HK-2 (cell line): ENCODE data around the gene TBC1D20.
"Not testable (repeated sequence)": the region's sequence is repeated elsewhere in the genome, so short reads cannot be mapped to it uniquely, and the experiment has no call there.

Experiments used
- DNase-seq: peaks from one replicate; pipeline ENCODE4 v3.0.0-alpha.2; 2018; ENCODE audit not compliant: unreplicated experiment

TBC1D20 gene

GRCh38 chr20:462199-462991, at the start of gene TBC1D20:
TSS of gene TBC1D20 (minus strand) at chr20:462533. CDS start at chr20:462405, 128 bp downstream.
- peak; percentile 89 for DNase-seq

DNA sequence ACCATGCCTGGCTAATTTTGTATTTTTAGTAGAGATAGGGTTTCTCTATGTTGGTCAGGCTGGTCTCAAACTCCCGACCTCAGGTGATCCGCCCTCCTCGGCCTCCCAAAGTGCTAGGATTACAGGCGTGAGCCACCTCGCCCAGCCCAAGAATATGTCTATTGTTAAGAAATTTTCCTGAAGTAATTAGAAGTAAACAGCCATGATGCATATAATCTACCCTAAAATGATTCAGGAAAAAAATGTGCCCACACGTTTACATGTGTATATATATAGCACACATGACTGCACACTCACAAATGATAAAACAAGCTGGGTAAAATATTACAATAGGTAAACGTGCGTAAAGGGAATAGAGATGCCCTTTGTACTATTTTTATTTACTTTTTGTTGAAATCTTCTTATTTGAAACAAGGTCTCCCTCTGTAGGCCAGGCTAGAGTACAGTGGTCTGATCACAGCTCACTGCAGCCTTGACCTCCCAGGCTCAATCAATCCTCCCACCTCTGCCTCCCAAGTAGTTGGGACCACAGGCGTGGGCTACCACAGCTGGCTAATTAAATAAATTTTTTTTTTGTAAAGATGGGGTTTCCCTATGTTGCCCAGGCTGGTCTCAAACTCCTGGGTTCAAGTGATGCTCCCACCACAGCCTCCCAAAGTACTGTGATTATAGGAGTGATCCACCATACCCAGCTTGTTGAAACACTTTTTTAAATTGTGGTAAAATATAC, 48.2 kb upstream of the TBC1D20 start:
- DNase-seq = not testable (repeated sequence)

DNA sequence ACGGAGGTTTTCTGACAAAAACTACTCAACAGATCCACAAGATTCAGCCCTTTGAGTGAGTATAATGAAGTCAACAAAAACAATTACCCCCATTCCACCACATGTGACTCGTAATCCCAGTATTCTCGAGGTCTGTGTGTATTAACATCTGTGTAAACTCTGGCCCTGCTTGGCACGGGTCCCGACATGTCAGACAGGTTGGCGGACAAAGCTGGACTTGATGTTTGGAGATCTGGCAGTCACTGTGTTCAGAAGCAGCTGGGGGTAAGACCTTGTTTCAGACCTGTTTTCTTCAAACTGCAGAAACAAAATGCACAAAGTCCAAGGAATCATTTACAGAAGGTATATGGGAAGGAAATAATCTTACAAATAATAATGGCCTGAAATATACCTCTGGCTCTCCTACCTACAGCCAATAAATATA, 46.0 kb upstream of the TBC1D20 start:
- DNase-seq = not testable (repeated sequence)

GRCh38 chr20:507761-508332, 45.5 kb upstream of the TBC1D20 start:
- no peak for DNase-seq

DNA sequence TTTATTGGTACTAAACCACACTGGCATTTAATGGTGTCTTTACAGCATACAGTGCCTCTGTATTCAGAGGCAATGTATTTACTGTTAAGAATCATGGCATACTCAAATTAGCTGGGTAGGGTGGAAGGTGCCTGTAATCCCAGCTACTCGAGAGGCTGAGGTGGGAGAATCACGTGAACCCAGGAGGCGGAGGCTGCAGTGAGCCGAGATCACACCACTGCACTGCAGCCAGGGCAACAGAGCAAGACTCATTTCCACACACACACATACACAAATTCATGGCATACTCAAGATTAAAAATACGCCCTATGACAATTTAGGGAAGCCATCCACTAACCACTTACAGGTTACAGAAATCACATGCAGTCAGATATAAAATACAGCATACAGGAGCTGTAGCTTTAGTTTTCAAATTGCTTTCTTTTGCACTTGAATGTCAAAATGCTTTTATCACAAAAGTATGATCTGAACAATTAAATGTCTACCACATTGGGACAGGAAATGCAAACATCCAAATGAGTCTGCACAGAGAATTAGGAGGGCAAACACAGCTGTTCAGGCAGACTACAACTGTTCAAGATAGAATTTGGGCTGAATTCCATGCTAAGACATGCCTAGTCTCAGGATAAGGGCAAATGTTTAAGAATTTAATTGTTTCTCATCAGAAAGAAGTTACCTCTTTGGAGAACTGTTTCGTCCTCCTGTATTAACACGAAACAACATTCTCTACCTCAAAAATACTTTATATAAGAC, 44.8 kb upstream of the TBC1D20 start:
- DNase-seq = no peak

GRCh38 chr20:504632-505075, 42.3 kb upstream of the TBC1D20 start:
- DNase-seq = no peak

DNA sequence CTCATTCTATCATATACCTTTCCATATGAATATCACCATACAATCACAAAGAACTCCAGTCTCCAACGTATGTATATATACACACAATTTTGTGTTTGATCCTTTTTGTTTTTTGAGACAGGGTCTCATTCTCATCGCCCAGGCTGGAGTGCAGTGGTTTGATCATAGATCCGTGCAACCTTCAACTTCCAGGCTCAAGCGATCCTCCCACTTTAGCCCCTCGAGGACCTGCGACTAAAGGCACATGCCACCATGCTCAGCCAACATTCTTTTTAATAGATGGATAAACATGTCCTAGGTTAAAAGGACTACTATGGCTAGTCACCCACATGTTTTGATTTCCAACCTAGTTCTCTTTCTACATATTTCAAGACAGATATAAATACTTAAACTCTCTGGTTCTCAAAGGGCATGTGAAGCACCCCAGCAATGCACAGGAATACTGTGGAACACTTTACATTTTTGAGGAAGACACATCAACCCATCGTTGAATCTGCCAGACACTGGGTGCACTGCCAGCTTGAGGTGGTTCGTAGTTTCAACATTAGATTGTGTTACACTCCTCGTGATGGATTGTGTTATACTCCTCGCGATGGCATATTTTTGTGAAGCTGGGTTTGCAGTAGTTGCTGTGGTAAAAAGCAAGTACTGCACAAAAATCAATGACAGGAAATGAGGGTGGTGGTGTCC, 40.9 kb upstream of the TBC1D20 start:
- no peak for DNase-seq

- no peak for DNase-seq
Observed at GRCh38 chr20:497979-498378, 35.6 kb upstream of the TBC1D20 start.

DNA sequence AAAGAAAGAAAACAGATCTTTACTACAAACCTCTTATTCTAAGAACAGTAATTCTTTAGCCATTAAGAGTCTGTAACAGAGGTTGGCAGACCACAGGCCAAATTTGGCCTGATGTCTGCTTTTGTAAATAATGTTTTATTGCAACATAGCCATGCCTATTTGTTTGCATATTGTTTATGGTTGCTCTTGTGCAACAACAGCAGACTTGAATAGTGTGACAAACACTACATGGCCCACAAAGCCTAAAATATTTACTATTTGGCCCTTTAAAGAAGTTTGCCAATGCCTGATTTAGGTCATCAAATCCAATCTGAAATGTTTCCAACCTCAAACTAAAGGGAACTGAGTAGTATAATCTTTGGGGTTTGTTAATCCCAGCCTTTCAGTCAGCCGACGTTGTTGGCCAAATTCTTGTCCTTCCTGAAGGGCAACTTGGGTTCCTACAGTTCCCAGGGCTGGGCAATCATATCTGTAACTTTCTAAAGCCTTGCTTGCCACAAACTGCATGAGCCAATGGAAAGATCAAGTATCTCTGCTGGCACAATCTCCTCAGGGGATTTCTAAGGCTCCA, 33.9 kb upstream of the TBC1D20 start:
- DNase-seq = no peak

- no peak for DNase-seq
Observed at GRCh38 chr20:492159-492558, 29.8 kb upstream of the TBC1D20 start.

- no peak for DNase-seq
Observed at GRCh38 chr20:487655-488054, 25.3 kb upstream of the TBC1D20 start.

DNA sequence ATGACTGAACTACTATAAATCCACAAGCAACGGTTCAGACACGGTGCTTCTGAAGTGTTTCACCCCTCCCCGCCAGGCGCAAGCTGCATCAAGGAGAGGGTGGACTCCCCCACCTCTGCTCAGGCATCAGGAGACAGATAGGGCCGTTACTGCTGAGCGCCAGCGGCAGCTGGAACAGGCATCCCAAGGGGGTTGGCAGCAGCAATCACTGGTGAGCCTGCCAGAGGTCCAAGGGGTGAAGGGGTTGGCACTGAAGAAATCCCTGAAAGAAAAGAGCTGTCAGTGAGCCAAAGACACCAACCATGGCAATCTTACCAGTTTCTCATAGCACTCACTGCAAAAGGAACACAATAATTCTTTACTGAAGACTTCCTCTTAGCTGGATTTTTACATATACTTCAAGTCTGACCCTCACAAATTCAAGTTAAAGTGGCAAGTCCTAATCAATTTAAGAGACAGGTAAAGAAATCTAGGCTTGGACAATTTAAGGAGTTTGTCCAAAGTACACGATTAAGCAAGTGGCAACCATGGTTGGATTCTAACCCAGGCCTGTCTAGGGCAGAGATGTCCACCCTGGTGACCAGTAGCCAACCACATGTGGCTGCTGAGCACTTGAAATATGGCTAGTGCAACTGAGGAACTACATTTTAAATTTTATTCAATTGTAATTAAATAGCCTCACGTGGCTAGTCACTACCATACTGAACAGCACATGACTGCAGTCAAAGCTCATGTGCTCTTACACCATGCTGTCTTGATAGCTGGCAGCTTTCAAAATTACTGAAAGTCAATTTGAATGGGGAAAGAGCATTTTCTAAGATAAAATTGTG, 21.7 kb upstream of the TBC1D20 start:
- DNase-seq = no peak

DNA sequence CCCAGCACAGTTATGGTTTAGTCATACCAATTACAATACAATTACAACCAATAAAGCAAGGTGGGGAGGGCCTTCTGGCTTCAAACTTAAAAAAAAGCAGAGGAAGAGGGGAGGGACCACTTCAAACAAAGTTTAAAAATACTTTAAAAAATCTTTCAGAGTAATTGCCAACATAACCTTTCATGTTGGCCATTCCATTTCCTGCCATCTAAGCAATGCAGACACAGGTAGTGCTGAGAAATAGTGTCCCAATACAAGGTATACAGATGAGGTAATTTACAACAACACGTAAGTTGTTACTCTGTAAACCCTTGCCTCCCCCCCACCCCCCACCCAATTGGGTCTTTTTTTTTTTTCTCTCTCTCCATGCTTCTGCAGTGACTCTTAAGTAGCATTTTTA, 18.8 kb upstream of the TBC1D20 start:
- no peak for DNase-seq

DNA sequence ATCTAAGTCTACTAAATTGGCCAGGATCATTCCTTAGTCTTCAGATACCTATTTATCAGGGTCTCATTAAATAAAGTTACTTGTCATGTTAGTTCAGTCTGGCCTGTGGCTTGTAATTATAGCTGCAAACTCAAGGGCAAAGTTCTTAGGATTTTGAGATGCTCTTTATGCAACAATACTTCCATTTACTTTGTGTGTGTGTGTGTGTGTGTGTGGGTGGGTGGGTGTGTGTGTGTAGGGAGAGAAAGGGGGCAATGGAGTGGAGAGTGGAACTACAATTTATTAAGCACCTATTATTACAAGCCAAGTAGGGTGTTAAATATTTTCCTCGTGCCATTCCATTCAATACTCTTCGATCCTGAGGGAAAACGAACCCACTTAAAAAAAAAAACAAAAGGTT, 17.7 kb upstream of the TBC1D20 start:
- DNase-seq = no peak

- no peak for DNase-seq
Observed at GRCh38 chr20:479487-479886, 17.2 kb upstream of the TBC1D20 start.

GRCh38 chr20:478949-479429, 16.7 kb upstream of the TBC1D20 start:
- DNase-seq = no peak

DNA sequence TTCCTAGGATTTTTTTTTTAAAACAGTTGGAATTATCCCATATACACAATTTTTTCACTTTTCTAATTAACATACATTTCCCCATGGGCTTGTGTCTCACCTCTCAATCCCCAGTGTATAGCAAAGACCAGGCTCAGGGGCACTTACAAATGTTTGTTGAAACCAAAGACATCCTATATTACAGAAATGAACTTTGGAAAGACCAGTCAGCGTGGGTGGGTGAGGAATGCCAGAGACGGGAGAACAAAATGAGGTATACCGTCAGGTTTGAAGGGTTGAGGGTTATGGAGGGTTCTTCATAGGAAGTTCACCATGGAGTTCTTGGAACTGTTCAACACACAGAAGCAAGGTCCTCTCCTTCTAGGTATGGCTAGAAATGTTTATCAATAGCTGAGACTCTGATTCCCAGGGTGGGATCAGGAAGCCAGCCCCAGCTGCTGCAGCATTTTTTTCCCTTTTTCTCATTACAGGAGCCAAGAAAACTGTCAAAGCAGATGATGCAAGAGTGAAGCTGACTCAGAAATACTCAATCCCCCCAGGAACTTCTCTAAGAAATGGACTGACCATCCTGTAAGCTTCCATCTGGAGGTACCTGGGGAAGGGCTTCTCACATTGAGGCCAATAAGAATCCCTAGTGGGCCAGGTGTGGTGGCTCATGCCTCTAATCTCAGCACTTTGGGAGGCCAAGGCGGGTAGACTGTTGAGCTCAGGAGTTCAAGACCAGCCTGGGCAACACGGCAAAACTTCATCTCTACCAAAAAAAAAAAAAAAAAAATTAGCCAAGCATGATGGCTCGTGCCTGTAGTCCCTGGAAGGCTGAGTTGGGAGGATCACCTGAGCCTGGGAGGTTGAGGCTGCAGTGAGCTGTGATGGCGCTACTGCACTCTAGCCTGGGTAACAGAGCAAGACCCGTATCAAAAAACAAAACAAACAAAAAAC, 15.9 kb upstream of the TBC1D20 start:
- DNase-seq = no peak

DNA sequence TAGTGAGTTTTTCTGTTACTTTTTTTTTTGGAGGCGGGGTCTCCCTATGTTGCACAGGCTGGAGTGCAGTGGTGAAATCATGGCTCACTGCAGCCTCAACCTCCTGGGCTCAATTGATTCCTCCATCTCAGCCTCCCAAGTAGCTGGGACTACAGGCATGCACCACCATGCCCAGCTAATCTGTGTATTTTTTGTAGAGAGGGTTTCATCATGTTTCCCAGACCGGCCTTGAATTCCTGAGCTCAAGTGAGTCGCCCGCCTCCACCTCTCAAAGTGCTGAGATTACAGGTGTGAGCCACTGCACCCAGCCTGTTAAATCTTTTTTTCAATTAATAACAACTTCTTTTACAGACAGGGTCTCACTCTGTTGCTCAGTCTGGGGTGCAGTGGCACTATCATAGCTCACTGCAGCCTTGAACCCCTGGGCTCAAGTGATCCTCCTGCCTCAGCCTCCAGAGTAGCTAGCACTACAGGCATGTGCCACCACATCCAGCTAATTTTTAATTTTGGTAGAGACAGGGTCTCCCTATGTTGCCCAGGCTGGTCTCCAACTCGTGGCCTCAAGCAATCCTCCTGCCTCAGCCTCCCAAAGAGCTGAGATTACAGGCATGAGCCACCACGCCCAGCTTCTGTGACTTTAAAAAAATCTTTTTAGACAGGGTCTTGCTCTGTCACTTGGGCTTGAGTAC, 14.4 kb upstream of the TBC1D20 start:
- DNase-seq = not testable (repeated sequence)
